Upper lobe of left lung (tissue), 6 donors: ENCODE measurements around the gene ZNF716. TPM values are rescaled to one million over a fixed set of nuclear protein-coding genes. Genes with fewer than 3 reads are reported as not detected.

ENCODE experiments used
- ATAC-seq, 2 donors: fragments of 200-7000 bp; cut with Tn5 transposase; one replicate each; pipeline ENCODE4 v1.9.1; 2022; ENCODE audit warnings: mild to moderate bottlenecking in 2 of 2, moderate library complexity in 2 of 2; ENCODE audit not compliant: low FRiP score in 2 of 2
- DNase-seq, 2 donors: peaks; one replicate each; pipeline ENCODE4 v3.0.0-alpha.2; 2019 to 2020
- H3K27ac ChIP-seq, 4 donors: fragments of 200-600 bp; sonication (generic); one replicate each; pipeline ENCODE4 v1.5.1; 2016 to 2019
- H3K27me3 ChIP-seq, 4 donors: fragments of 200-600 bp; sonication (generic); one replicate each; pipeline ENCODE4 v1.5.1; 2017 to 2019
- H3K36me3 ChIP-seq, 4 donors: fragments of 200-600 bp; sonication (generic); one replicate each; pipeline ENCODE4 v1.5.1; 2016 to 2019
- H3K4me1 ChIP-seq, 4 donors: fragments of 200-600 bp; sonication (generic); one replicate each; pipeline ENCODE4 v1.5.1; 2018 to 2019
- H3K4me3 ChIP-seq, 4 donors: fragments of 200-600 bp; sonication (generic); one replicate each; pipeline ENCODE4 v1.5.1; 2017 to 2019; ENCODE audit warnings: mild to moderate bottlenecking in 2 of 4, moderate library complexity in 1 of 4
- H3K9me3 ChIP-seq, 4 donors: fragments of 200-600 bp; sonication (generic); one replicate each; pipeline ENCODE4 v1.5.1; 2018 to 2019
- EP300 ChIP-seq, 4 donors: sonication (generic); formaldehyde crosslinking; IDR thresholded peaks; one replicate each; pipeline ENCODE4 v1.5.1; 2017; ENCODE audit warnings: antibody characterized with exemption in 4 of 4, control low read depth in 2 of 4
- POLR2A ChIP-seq, 4 donors: fragments of 450-650 bp; IDR thresholded peaks; one replicate each; pipeline ENCODE4 v1.5.1; 2016 to 2017; ENCODE audit warnings: antibody characterized with exemption in 4 of 4, mild to moderate bottlenecking in 2 of 4
- POLR2AphosphoS5 ChIP-seq, 2 donors: sonication (generic); formaldehyde crosslinking; IDR thresholded peaks; one replicate each; pipeline ENCODE4 v1.5.1; 2017; ENCODE audit warnings: antibody characterized with exemption in 2 of 2
- WGBS, 2 donors: methylation state at CpG; one replicate each; pipeline ENCODE4 v1.1.5; 2017 to 2018; 5-methylcytosine and 5-hydroxymethylcytosine counted together
- total RNA-seq, 6 donors: library from RNA; depleted of rRNA in 4 of 6; stranded (reverse); fragments of >200 nt in 4 of 6; gene quantifications; one replicate each; pipeline versions ENCODE4 v1.1.0 to v1.2.1, GENCODE V29; 2016 to 2021
- TF ChIP-seq, protein P1 (sequence below), 6 experiments: fragments of 450-650 bp in 4 of 6; fragments of 200-600 bp in 2 of 6; sonication (generic) in 2 of 6; IDR thresholded peaks; one replicate each; pipeline ENCODE4 v1.5.1; 2016 to 2019; ENCODE audit warnings: antibody characterized with exemption in 6 of 6
- donor health status: DM: no; HTN: no; CAD: no; lungs with moderate emphysema.
- donor health status: DM: no; HTN: yes; CAD: no; lungs with severe emphysema.

ZNF716 gene
- total RNA-seq, 6 donors from 2014 or later = not detected

DNA sequence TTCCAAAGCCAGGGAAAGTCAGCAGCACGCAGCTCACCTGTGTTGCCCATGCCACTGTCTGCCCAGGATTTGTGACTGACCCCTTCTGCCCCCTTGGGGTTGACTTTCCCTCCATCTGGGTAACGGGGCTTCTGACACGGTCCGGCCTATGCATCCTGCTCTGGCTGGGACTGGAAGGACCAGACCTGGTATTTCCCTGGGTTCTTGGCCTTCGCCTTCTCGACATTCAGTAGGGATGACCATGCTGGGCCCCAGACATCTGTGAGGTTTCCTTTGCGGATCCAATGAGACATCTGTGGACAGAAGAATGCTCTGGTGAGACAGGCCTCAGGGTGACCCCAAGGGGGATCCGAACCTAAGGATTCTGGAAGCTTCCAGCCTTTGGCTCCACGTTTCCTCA is 34.2 kb upstream of the ZNF716 start:
- no peak overlapping the region for H3K27ac ChIP-seq
- no peak overlapping the region for H3K4me3 ChIP-seq
- TF ChIP-seq EP300 (IDR thresholded peaks at IDR 0.05) = no peak
- TF ChIP-seq POLR2AphosphoS5 (IDR thresholded peaks at IDR 0.05) = no peak
- TF ChIP-seq, protein P1, sequence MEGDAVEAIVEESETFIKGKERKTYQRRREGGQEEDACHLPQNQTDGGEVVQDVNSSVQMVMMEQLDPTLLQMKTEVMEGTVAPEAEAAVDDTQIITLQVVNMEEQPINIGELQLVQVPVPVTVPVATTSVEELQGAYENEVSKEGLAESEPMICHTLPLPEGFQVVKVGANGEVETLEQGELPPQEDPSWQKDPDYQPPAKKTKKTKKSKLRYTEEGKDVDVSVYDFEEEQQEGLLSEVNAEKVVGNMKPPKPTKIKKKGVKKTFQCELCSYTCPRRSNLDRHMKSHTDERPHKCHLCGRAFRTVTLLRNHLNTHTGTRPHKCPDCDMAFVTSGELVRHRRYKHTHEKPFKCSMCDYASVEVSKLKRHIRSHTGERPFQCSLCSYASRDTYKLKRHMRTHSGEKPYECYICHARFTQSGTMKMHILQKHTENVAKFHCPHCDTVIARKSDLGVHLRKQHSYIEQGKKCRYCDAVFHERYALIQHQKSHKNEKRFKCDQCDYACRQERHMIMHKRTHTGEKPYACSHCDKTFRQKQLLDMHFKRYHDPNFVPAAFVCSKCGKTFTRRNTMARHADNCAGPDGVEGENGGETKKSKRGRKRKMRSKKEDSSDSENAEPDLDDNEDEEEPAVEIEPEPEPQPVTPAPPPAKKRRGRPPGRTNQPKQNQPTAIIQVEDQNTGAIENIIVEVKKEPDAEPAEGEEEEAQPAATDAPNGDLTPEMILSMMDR (IDR thresholded peaks at IDR 0.05) = no peak
- no peak for TF ChIP-seq POLR2A (IDR thresholded peaks at IDR 0.05)
- no peaks in the 10 kb centered on the region for H3K27me3 ChIP-seq
- H3K36me3 ChIP-seq = no peaks in the 10 kb centered on the region
- no peaks in the 10 kb centered on the region for H3K4me1 ChIP-seq
- ATAC-seq = no peak
- WGBS, 2 donors = 63 to 74% methylated on average over 3 to 9 of the region's 9 CpGs
- peaks cover 0 to 59% (median 2%) of the 10 kb centered on the region in 4 donors for H3K9me3 ChIP-seq
- DNase-seq = no peak

DNA sequence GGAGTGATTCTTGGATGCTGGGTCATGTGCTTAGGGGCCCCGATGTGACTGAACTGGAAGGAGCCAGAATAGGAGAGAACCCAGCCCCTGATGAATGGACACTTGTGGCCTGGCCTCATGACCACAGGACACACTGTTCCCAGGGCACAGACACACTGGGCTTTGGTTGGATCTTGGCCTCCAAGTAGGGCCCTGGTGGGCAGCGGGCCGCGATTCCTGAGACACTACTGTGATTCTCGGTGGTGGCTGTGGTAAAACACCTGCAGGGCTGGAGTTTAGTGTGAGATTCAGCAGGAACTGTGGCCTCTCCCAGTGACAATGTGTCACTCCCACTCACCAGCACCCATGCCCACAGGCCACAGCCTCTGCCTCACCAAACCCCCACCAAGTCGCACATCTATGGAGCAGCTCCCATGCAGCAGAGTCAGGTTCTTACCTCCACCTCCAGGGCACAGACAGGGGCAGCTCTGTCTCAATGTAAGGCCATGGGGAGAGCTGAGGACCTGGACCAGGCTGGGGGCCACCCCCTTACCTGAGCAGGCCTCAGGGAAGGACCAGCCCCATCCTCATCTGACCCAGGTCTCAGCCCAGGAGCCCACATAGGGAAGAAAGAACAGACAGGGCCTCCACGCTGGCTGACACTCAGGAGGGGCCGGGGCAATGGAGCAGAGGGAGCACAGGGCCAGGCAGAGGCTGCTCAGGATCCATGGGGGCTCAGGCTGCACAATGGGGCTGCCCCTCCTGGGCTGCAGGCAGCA is 33.2 kb upstream of the ZNF716 start:
- 78 to 92% methylated on average over 1 to 7 of the region's 8 CpGs for WGBS, 2 donors
- no peaks in the 10 kb centered on the region for H3K4me1 ChIP-seq
- no peaks in the 10 kb centered on the region for H3K27me3 ChIP-seq
- H3K9me3 ChIP-seq = peaks cover 0 to 52% (median 0%) of the 10 kb centered on the region in 4 donors
- H3K36me3 ChIP-seq = no peaks in the 10 kb centered on the region
- no peak overlapping the region for H3K27ac ChIP-seq
- no peak for ATAC-seq
- no peak overlapping the region for H3K4me3 ChIP-seq
- no peak for TF ChIP-seq POLR2AphosphoS5 (IDR thresholded peaks at IDR 0.05)
- no peak for TF ChIP-seq POLR2A (IDR thresholded peaks at IDR 0.05)
- no peak for TF ChIP-seq EP300 (IDR thresholded peaks at IDR 0.05)
- TF ChIP-seq, protein P1 (IDR thresholded peaks at IDR 0.05) = no peak
- no peak for DNase-seq

DNA sequence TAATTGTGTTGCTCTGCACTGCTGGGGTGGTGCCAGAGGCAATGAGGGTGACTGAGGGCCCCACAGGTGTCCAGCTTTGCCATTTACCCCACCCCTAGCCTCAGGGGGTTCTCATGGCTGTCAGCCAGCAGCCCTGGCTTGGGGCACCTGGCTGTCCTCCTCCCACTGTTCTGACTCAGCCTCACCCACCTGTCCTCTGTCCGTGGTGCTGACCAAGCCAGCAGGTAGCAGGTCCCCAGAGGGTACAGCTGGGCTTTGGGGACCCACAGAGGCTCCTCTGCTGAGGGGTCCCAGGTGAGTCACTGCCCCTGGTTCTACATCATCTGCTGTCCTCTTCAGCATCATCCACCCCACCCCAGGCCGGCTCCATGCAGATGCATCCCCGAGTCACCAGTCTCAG is 32.2 kb upstream of the ZNF716 start:
- ATAC-seq (no peak), DNase-seq (no peak)
- peaks cover 0 to 45% (median 0%) of the 10 kb centered on the region in 4 donors for H3K9me3 ChIP-seq
- H3K27me3 ChIP-seq = no peaks in the 10 kb centered on the region
- no peak for TF ChIP-seq EP300 (IDR thresholded peaks at IDR 0.05)
- no peak for TF ChIP-seq POLR2A (IDR thresholded peaks at IDR 0.05)
- no peak for TF ChIP-seq POLR2AphosphoS5 (IDR thresholded peaks at IDR 0.05)
- TF ChIP-seq, protein P1 (IDR thresholded peaks at IDR 0.05) = no peak
- H3K36me3 ChIP-seq = no peaks in the 10 kb centered on the region
- no peaks in the 10 kb centered on the region for H3K4me1 ChIP-seq
- 39 to 56% methylated on average over 3 of the region's 3 CpGs for WGBS, 2 donors
- H3K4me3 ChIP-seq = no peak overlapping the region
- no peak overlapping the region for H3K27ac ChIP-seq

DNA sequence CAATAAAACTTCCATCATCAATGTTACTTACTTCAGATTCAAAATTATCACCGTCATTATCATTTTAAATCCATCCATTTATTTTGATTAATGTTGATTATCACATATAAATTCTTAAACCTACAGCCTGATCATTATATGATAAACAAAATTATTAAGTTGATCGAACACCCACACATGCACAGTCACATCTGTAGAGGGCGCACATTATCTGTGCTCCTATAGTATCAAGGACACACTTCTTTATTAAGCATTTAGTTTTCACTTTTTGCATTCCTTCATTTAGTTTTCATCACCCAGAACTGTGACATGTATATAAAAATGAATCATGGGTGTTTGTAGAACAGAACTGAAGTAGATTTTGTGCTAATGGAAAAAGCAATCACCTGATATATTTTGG is 26.2 kb upstream of the ZNF716 start:
- ATAC-seq (no peak), DNase-seq (no peak)
- Histone ChIP-seq H3K4me3 (no peak overlapping the region), H3K27ac (no peak overlapping the region), H3K9me3 (peaks cover 0 to 28% (median 8%) of the 10 kb centered on the region in 4 donors), H3K36me3 (no peaks in the 10 kb centered on the region), H3K27me3 (no peaks in the 10 kb centered on the region), H3K4me1 (no peaks in the 10 kb centered on the region)
- WGBS, 2 donors = 50 to 64% methylated on average over 3 of the region's 3 CpGs
- no peak for TF ChIP-seq POLR2A (IDR thresholded peaks at IDR 0.05)
- no peak for TF ChIP-seq EP300 (IDR thresholded peaks at IDR 0.05)
- no peak for TF ChIP-seq POLR2AphosphoS5 (IDR thresholded peaks at IDR 0.05)
- TF ChIP-seq, protein P1 (IDR thresholded peaks at IDR 0.05) = no peak
